ENCODE results near the gene CCDC197. TPM values are rescaled to one million over a fixed set of nuclear protein-coding genes. Genes with fewer than 3 reads are reported as not detected.

Gene CCDC197
- total RNA-seq, 2 experiments from 2014 or later: not detected

DNA sequence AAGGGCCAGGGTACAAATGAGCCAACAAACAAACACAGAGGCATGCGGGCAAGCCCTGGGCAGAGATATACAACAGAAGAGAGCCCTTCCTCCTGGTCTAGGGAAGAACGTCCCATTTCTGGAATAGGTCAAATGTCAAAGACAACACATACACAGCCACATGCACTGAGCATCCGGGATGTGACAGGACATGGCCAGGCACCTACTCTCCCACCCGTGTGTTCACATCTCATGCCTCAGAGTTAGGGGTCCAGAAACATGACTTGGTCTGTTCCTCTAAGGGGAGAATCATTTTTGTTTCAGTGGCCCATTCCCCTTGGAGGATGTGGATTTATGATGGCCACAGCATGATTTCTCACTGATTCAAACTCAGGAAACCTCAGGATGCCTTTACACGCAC lies 19.9 kb upstream of the CCDC197 start:
- intact Hi-C loops (cut with DNase I, micrococcal nuclease): loop anchor here in 1 of 2 experiments (2.0 kb wide), 1 partner anchor 16 kb away; no protein-coding TSS in a partner anchor
- POLR2A ChIA-PET: interaction anchor here (0.8 to 2.6 kb wide), 11 partner anchors 10 to 104 kb away, joined by 3 to 77 read pairs (median 9); partner anchors contain the start of genes DDX24 and IFI27L1
- H3K4me3 Mint-ChIP-seq: no peak overlapping the region

DNA sequence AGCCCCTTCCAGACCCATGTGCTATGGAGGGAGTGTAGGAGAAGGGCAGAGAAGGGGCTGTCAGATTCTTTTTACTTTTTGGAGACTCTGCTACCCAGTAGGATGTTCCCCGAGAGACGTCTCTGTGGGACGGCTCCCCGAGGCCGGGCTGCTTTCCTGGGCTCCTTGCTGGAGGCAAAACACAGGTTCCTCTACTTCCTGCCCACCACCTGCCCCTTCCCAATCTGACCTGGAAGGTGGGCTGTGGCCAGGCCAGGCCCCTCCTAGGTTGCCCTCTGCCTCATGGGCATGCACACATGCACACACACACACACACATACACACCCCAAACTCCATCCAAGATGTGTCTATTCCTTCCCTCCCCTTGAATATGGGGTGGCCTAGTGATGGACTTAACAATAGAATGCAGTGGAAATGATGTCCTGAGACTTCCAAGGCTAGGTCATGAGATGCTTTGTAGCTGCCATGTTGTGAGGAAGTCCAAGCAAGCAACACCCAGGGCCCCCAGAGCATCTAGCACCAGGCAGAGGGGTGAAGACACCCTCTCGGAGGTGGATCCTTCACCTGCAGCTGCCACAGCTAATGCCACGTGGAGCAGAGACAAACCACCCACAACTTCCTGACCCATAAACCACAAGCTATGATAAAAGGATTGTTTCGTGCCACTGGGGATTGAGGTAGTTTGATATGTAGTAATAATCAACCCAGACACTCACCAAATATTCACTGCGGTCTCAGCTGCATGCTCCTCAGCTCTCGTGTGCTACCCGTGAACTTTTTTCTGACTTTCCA lies 19.1 kb upstream of the CCDC197 start:
- intact Hi-C loops (cut with DNase I, micrococcal nuclease): loop anchor here (2.0 kb wide), 2 partner anchors 15 to 17 kb away; no protein-coding TSS in a partner anchor
- Histone ChIP-seq H3K9me3 (ENCODE audit: control insufficient read depth in 1 of 2, insufficient read depth in 1 of 2, low read length in 2 of 2) (peaks cover 12 to 19% of the 10 kb centered on the region in 2 experiments), H3K27ac (ENCODE audit: low read depth in 1 of 2, low read length in 2 of 2) (peak overlapping the region; percentile 21 to 34), H3K4me1 (ENCODE audit: insufficient read depth, low read length) (peaks cover 80% of the 10 kb centered on the region), H3K27me3 (ENCODE audit: control insufficient read depth in 1 of 2, insufficient read depth in 2 of 2, low read length in 2 of 2) (no peaks in the 10 kb centered on the region), H3K4me3 (ENCODE audit: low read length) (no peak overlapping the region), H3K36me3 (ENCODE audit: insufficient read depth, low read length) (no peaks in the 10 kb centered on the region)
- TF ChIP-seq, protein P1, sequence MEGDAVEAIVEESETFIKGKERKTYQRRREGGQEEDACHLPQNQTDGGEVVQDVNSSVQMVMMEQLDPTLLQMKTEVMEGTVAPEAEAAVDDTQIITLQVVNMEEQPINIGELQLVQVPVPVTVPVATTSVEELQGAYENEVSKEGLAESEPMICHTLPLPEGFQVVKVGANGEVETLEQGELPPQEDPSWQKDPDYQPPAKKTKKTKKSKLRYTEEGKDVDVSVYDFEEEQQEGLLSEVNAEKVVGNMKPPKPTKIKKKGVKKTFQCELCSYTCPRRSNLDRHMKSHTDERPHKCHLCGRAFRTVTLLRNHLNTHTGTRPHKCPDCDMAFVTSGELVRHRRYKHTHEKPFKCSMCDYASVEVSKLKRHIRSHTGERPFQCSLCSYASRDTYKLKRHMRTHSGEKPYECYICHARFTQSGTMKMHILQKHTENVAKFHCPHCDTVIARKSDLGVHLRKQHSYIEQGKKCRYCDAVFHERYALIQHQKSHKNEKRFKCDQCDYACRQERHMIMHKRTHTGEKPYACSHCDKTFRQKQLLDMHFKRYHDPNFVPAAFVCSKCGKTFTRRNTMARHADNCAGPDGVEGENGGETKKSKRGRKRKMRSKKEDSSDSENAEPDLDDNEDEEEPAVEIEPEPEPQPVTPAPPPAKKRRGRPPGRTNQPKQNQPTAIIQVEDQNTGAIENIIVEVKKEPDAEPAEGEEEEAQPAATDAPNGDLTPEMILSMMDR (IDR thresholded peaks at IDR 0.05): no peak
- Mint-ChIP-seq H3K4me3 (peak overlapping the region; percentile 69), H3K36me3 (ENCODE audit: low read depth) (peaks cover 9% of the 10 kb centered on the region), H3K27ac (peak overlapping the region; percentile 84), H3K4me1 (ENCODE audit: low read depth) (peaks cover 60% of the 10 kb centered on the region), H3K27me3 (no peaks in the 10 kb centered on the region), H3K9me3 (peaks cover 7% of the 10 kb centered on the region)
- ChIA-PET CTCF (interaction anchor here (0.7 to 1.8 kb wide), 2 partner anchors 38 to 202 kb away, joined by 3 to 24 read pairs; no protein-coding TSS in a partner anchor), POLR2A (interaction anchor here (0.6 to 2.6 kb wide), 19 partner anchors 8 to 793 kb away, joined by 3 to 77 read pairs (median 5); partner anchors contain the start of genes CCDC197, DDX24, IFI27L1 and LYSET)
- ATAC-seq (ENCODE audit: poor library complexity) (peak; percentile 89), DNase-seq (peak; percentile 46 to 93 (median 64))

More for the DNA sequence above, 19.9 kb upstream of the CCDC197 start:
- no peaks in the 10 kb centered on the region for H3K27me3 ChIP-seq (ENCODE audit: control insufficient read depth in 1 of 2, insufficient read depth in 2 of 2, low read length in 2 of 2)
- no peak for ATAC-seq (ENCODE audit: poor library complexity)
- Mint-ChIP-seq H3K4me1 (ENCODE audit: low read depth) (peaks cover 63% of the 10 kb centered on the region), H3K9me3 (peaks cover 7% of the 10 kb centered on the region), H3K36me3 (ENCODE audit: low read depth) (peaks cover 9% of the 10 kb centered on the region), H3K27ac (peak overlapping the region; percentile 84), H3K27me3 (no peaks in the 10 kb centered on the region)
- no peak overlapping the region for H3K4me3 ChIP-seq (ENCODE audit: low read length)
- no peak overlapping the region for H3K27ac ChIP-seq (ENCODE audit: low read depth in 1 of 2, low read length in 2 of 2)
- peaks cover 12 to 19% of the 10 kb centered on the region in 2 experiments for H3K9me3 ChIP-seq (ENCODE audit: control insufficient read depth in 1 of 2, insufficient read depth in 1 of 2, low read length in 2 of 2)
- CTCF ChIA-PET: interaction anchor here (0.7 to 10.3 kb wide), 2 partner anchors 36 to 203 kb away, joined by 3 to 163 read pairs; no protein-coding TSS in a partner anchor
- H3K36me3 ChIP-seq (ENCODE audit: insufficient read depth, low read length): no peaks in the 10 kb centered on the region
- TF ChIP-seq, protein P1 (IDR thresholded peaks at IDR 0.05): no peak
- peaks cover 84% of the 10 kb centered on the region for H3K4me1 ChIP-seq (ENCODE audit: insufficient read depth, low read length)
- DNase-seq: no peak

DNA sequence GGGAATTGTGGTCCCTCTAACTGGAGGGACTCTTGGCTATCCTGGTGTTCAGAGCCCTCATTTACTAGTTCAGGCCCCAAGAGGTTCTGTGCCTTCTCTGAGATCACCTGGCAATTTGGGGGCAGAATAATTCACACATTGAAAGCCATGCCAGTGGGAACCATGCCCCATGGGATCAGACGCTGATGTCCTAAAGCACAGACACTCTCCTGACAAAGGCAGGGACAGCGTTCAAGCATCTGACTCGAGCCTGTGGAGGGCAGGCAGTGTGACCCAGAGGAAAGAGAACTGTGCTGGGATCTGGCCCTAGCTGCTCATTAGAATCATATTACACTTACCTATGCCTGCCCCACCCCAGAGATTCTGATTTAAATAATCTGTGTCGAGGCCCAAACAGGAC lies 18.4 kb upstream of the CCDC197 start:
- Mint-ChIP-seq H3K4me3 (peak overlapping the region; percentile 69), H3K9me3 (peaks cover 7% of the 10 kb centered on the region), H3K36me3 (ENCODE audit: low read depth) (peaks cover 9% of the 10 kb centered on the region), H3K27ac (peak overlapping the region; percentile 84), H3K27me3 (no peaks in the 10 kb centered on the region), H3K4me1 (ENCODE audit: low read depth) (peaks cover 60% of the 10 kb centered on the region)
- H3K9me3 ChIP-seq (ENCODE audit: control insufficient read depth in 1 of 2, insufficient read depth in 1 of 2, low read length in 2 of 2): peaks cover 12 to 19% of the 10 kb centered on the region in 2 experiments
- intact Hi-C loops (cut with DNase I, micrococcal nuclease): loop anchor here in 1 of 2 experiments (2.0 kb wide), 1 partner anchor 16 kb away; no protein-coding TSS in a partner anchor
- ChIA-PET POLR2A (interaction anchor here (0.6 to 2.6 kb wide), 18 partner anchors 8 to 794 kb away, joined by 3 to 77 read pairs (median 6); partner anchors contain the start of genes CCDC197, DDX24, IFI27L1 and LYSET), CTCF (interaction anchor here (1.8 kb wide), 1 partner anchor 39 kb away, joined by 24 read pairs; no protein-coding TSS in a partner anchor)
- peak overlapping the region; percentile 21 to 31 for H3K27ac ChIP-seq (ENCODE audit: low read depth in 1 of 2, low read length in 2 of 2)
- ATAC-seq (ENCODE audit: poor library complexity) (no peak), DNase-seq (no peak)
- no peak overlapping the region for H3K4me3 ChIP-seq (ENCODE audit: low read length)
- TF ChIP-seq, protein P1 (IDR thresholded peaks at IDR 0.05): no peak
- H3K27me3 ChIP-seq (ENCODE audit: control insufficient read depth in 1 of 2, insufficient read depth in 2 of 2, low read length in 2 of 2): no peaks in the 10 kb centered on the region
- no peaks in the 10 kb centered on the region for H3K36me3 ChIP-seq (ENCODE audit: insufficient read depth, low read length)
- peaks cover 76% of the 10 kb centered on the region for H3K4me1 ChIP-seq (ENCODE audit: insufficient read depth, low read length)

Measured in CD4-positive, alpha-beta T cell (primary cell).